ENCODE measurements around the gene MACROD1.

Gene MACROD1

DNA sequence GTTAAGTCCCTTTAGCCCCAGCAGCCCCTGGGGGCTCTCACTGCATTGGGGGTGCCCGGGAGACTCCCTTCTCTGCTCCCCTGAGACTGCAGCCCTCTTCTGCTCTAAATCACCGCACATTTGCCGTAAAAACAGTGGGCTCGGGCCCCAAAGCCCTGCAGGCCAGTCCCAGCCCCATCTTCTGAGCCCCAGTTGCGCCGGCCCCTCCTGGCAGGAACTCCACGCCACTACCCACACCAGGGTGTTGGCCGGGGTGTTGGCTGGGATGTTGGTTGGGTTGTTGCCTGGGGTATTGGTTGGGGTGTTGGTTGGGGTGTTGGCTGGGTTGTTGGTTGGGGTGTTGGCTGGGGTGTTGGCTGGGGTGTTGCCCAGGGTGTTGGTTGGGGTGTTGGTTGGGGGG lies 156.2 kb downstream of the MACROD1 start:
- TF ChIP-seq, protein P1, sequence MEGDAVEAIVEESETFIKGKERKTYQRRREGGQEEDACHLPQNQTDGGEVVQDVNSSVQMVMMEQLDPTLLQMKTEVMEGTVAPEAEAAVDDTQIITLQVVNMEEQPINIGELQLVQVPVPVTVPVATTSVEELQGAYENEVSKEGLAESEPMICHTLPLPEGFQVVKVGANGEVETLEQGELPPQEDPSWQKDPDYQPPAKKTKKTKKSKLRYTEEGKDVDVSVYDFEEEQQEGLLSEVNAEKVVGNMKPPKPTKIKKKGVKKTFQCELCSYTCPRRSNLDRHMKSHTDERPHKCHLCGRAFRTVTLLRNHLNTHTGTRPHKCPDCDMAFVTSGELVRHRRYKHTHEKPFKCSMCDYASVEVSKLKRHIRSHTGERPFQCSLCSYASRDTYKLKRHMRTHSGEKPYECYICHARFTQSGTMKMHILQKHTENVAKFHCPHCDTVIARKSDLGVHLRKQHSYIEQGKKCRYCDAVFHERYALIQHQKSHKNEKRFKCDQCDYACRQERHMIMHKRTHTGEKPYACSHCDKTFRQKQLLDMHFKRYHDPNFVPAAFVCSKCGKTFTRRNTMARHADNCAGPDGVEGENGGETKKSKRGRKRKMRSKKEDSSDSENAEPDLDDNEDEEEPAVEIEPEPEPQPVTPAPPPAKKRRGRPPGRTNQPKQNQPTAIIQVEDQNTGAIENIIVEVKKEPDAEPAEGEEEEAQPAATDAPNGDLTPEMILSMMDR (IDR thresholded peaks at IDR 0.05; ENCODE audit: low read depth, low read length), result no peak
- no peak for DNase-seq (ENCODE audit: low read depth in 2 of 2)
- H3K4me3 ChIP-seq (replicated peaks in 1 of 2; ENCODE audit: low read depth in 2 of 2, low read length in 2 of 2), result no peak overlapping the region

DNA sequence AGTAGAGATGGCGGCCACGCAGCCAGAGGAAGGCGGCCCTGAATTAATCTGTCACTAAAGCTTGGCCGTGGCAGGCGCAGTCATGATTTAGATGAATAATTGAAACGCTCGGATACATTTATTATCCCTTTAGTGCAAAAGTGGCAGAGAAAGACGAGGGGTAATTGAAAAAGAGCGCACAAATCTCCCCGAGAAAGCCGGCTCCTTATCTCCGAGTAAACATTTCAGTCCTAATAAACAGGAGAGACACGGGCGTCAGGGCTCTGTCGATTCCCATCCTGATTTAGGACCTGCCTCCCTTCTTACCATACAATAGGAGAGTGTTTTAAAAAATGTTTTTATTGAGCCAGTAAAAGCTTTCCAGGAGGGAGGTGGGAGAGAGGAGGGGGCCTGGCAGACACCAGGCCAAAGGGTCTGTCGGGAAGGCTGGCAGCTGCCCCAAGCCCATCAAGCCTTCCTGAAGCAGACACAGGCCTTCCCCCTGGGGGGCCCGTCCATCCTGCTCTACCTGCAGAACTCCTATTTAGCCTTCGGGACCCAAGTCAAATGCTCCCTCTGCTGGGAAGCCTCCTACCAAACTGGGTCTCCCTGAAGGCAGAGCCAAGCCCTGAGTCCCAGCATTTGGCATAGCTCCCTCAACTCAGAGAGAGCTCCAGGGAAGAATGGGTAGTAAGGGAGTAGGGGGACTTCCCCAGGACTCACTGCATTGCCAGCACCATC lies 156.8 kb downstream of the MACROD1 start:
- TF ChIP-seq, protein P1 (IDR thresholded peaks at IDR 0.05; ENCODE audit: low read depth, low read length), result no peak
- DNase-seq (ENCODE audit: low read depth in 2 of 2), result no peak
- no peak overlapping the region for H3K4me3 ChIP-seq (replicated peaks in 1 of 2; ENCODE audit: low read depth in 2 of 2, low read length in 2 of 2)

DNA sequence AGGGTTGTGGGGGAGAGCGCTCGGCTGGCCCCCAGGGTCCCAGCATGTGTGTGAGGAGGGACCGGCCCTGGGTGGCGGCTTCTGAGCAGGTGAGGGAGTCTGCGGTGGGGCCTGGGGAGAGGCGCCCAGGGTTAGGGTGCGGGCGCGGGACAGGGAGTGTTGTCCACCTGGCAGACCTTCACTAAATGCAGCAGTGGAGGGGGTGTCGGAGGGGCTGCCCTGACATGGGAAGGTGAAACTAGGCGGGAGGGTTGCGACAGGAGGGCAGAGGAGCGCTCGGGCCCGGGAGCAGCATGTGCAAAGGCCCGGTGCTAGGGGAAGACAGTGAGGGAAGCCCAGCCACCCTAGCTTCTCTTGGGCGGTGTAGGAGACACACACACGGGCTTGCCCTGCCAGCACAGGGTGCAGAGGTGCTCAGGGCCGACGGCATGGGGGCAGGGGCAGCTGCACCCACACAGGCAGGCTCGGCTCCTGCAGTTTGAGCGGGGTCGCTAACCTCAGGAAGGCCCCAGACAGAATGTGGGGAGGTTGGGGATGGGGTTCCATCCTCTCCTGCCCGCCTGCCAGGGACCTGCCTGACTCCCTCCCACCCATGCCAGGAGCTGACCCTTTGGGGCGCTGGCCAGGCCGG lies 157.5 kb downstream of the MACROD1 start:
- TF ChIP-seq, protein P1 (IDR thresholded peaks at IDR 0.05; ENCODE audit: low read depth, low read length), result no peak
- no peak overlapping the region for H3K4me3 ChIP-seq (replicated peaks in 1 of 2; ENCODE audit: low read depth in 2 of 2, low read length in 2 of 2)
- no peak for DNase-seq (ENCODE audit: low read depth in 2 of 2)

DNA sequence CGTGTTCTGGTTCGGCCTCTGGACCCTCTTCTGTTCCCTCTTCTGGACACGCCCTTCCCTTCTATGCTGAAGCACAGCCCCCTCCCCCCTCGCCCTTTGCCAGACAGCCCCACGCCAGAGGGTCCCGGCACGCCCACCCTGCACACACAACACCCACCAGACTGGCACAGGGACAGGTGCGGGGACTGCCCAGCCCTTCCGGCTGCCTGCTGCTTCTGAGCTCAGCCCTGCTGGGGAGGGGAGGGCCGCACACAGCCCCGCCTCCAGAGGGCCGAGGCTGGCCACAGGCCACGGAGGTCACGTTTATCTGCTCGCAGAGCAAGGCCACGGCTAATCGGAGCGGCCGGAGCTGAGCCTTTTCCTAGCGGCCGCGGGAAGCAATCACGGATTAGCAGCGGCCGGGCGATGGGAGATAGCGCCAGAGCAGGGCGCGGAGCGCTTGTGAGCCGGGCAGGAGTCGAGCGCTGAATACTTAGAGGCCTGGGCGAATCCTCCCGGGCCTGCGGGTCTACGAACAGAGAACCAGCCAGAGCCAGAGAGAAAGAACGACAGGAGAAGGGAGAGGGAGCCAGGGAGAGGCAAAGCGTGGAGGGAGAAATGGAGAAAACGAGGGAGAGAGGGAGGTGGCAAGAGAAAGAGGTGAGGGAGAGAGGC lies 158.2 kb downstream of the MACROD1 start:
- peak; percentile 38 to 41 for DNase-seq (ENCODE audit: low read depth in 2 of 2)
- TF ChIP-seq, protein P1 (IDR thresholded peaks at IDR 0.05; ENCODE audit: low read depth, low read length), result peak; percentile 39
- H3K4me3 ChIP-seq (replicated peaks in 1 of 2; ENCODE audit: low read depth in 2 of 2, low read length in 2 of 2), result peak overlapping the region; percentile 22 to 48

DNA sequence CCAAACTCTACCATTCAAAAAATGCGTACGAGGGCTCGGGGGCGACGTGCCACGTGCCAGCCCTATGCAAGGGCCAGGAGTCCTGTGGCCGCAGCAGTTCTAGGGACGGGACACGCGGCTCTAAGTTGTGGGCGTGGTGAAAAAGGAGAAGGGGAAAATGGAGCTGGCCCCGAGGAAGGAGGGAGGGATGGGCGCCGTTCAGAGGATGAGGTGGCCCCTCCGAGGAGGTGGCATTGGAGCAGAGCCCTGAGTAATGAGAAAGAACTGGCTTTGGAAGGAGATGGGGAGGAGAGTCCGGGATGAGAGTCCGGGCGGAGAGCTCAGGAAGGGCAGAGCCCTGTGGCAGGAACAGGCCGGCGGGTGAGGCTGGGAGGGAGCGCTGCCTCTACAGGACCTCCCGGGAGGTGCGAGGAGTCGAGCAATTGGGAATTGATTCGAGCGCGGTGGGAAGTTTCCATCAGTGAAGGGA lies 158.7 kb downstream of the MACROD1 start:
- peak; percentile 17 to 25 for DNase-seq (ENCODE audit: low read depth in 2 of 2)
- peak overlapping the region; percentile 8 to 48 for H3K4me3 ChIP-seq (replicated peaks in 1 of 2; ENCODE audit: low read depth in 2 of 2, low read length in 2 of 2)
- TF ChIP-seq, protein P1 (IDR thresholded peaks at IDR 0.05; ENCODE audit: low read depth, low read length), result no peak

DNA sequence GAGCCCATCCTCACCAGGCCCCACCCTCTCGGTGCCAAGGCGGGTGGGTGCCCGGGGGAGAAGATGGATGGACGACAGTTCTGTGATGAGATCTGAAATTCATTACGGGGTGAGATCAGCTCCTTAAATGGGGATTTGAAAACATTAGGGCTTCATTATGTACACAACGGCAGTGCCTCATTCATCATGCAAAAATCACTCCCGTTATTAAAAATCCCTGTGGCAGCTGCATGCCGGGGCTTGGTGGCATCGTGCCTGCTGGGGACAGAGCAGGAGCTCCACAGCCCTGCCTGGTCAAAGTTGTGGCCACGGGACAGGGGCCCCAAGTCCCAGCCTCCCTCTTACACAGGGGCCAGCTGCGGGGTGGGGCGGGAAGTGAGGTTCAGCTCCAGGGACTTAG lies 159.5 kb downstream of the MACROD1 start:
- no peak for DNase-seq (ENCODE audit: low read depth in 2 of 2)
- TF ChIP-seq, protein P1 (IDR thresholded peaks at IDR 0.05; ENCODE audit: low read depth, low read length), result no peak
- H3K4me3 ChIP-seq (replicated peaks in 1 of 2; ENCODE audit: low read depth in 2 of 2, low read length in 2 of 2), result no peak overlapping the region
